HepG2 (cell line): ENCODE results near the gene THRAP3. TPM values are rescaled to one million over a fixed set of nuclear protein-coding genes. Genes with fewer than 3 reads are reported as not detected.

ENCODE experiments used
- EEA1 ChIP-seq: sonication (generic); formaldehyde crosslinking; IDR thresholded peaks from 2 replicates; pipeline ENCODE4 v1.5.1; 2020; ENCODE audit warnings: mild to moderate bottlenecking, missing genetic modification reagents, borderline replicate concordance
- FLYWCH1 ChIP-seq: sonication (generic); formaldehyde crosslinking; IDR thresholded peaks from 2 replicates; pipeline ENCODE4 v1.8.1; 2023; ENCODE audit warnings: mild to moderate bottlenecking, missing genetic modification reagents
- FOSL1 ChIP-seq: sonication (generic); formaldehyde crosslinking; IDR thresholded peaks from 2 replicates; pipeline ENCODE4 v1.9.0; 2021; ENCODE audit warnings: missing genetic modification reagents, borderline replicate concordance
- NAIF1 ChIP-seq: sonication (generic); formaldehyde crosslinking; IDR thresholded peaks from 2 replicates; pipeline ENCODE4 v1.5.0; 2020; ENCODE audit warnings: mild to moderate bottlenecking, missing genetic modification reagents, borderline replicate concordance
- RBM39 ChIP-seq: fragments of 200-400 bp; formaldehyde crosslinking; IDR thresholded peaks from one replicate; pipeline ENCODE4 v1.6.1; 2018; ENCODE audit warnings: antibody characterized with exemption, mild to moderate bottlenecking, low read depth, low read length; ENCODE audit not compliant: poor library complexity, severe bottlenecking
- REL ChIP-seq: sonication (generic); formaldehyde crosslinking; conservative IDR thresholded peaks from 2 replicates; pipeline ENCODE4 v1.8.0; 2022; ENCODE audit warnings: mild to moderate bottlenecking, missing genetic modification reagents, moderate library complexity
- SALL1 ChIP-seq: sonication (generic); formaldehyde crosslinking; IDR thresholded peaks from 2 replicates; pipeline ENCODE4 v1.8.0; 2022; ENCODE audit warnings: mild to moderate bottlenecking, missing genetic modification reagents
- ZMYM4 ChIP-seq: sonication (generic); formaldehyde crosslinking; IDR thresholded peaks from 2 replicates; pipeline ENCODE4 v1.8.1; 2023; ENCODE audit warnings: mild to moderate bottlenecking, missing genetic modification reagents
- ZNF3 ChIP-seq: IDR thresholded peaks from 2 replicates; pipeline ENCODE4 v1.7.0; 2017; ENCODE audit warnings: inconsistent platforms
- ZNF430 ChIP-seq: sonication (generic); formaldehyde crosslinking; IDR thresholded peaks from 2 replicates; pipeline ENCODE4 v1.9.0; 2021; ENCODE audit warnings: mild to moderate bottlenecking, missing genetic modification reagents
- ZNF83 ChIP-seq: sonication (generic); formaldehyde crosslinking; IDR thresholded peaks from 2 replicates; pipeline ENCODE4 v1.4.0; 2020; ENCODE audit warnings: missing genetic modification reagents, mild to moderate bottlenecking, borderline replicate concordance
- polyA plus RNA-seq, 8 experiments: library from polyadenylated mRNA; depleted of rRNA in 3 of 8; stranded (reverse) in 7 of 8; unstranded in 1 of 8; fragments of >200 nt; fragmentation: Illumina TruSeq in 4 of 8; extraction: Trizol in 4 of 8; gene quantifications; 2 replicates each; pipeline versions ENCODE4 v1.2.1 to v1.2.3, GENCODE V29; 2011 to 2016; ENCODE audit warnings: low read depth in 4 of 8, missing spikeins in 1 of 8, mixed read lengths in 1 of 8; ENCODE audit not compliant: insufficient read depth in 1 of 8
- total RNA-seq, 5 experiments: library from RNA; depleted of rRNA; stranded (reverse); fragments of >200 nt; fragmentation: Illumina TruSeq; extraction: Trizol; gene quantifications; 2 replicates each; pipeline ENCODE4 v1.2.3, GENCODE V29; 2016; ENCODE audit warnings: low read depth in 1 of 5
- TF ChIP-seq, protein P1 (sequence below): sonication (generic); formaldehyde crosslinking; IDR thresholded peaks from 2 replicates; pipeline ENCODE4 v1.8.1; 2022; ENCODE audit warnings: low read depth, mild to moderate bottlenecking, missing genetic modification reagents
- TF ChIP-seq, protein P2 (sequence below): sonication (generic); formaldehyde crosslinking; IDR thresholded peaks from 2 replicates; pipeline ENCODE4 v1.9.0; 2021; ENCODE audit warnings: mild to moderate bottlenecking, missing genetic modification reagents
- TF ChIP-seq, protein P3 (sequence below): sonication (generic); formaldehyde crosslinking; IDR thresholded peaks from 2 replicates; pipeline ENCODE4 v1.4.0; 2020; ENCODE audit warnings: missing genetic modification reagents, borderline replicate concordance

The THRAP3 gene
- total and polyA plus RNA-seq, 2 of the 13 experiments (the other 11 are each of a cell fraction or from before 2014, with no cell fraction given): 45.0 to 92.6 TPM

DNA sequence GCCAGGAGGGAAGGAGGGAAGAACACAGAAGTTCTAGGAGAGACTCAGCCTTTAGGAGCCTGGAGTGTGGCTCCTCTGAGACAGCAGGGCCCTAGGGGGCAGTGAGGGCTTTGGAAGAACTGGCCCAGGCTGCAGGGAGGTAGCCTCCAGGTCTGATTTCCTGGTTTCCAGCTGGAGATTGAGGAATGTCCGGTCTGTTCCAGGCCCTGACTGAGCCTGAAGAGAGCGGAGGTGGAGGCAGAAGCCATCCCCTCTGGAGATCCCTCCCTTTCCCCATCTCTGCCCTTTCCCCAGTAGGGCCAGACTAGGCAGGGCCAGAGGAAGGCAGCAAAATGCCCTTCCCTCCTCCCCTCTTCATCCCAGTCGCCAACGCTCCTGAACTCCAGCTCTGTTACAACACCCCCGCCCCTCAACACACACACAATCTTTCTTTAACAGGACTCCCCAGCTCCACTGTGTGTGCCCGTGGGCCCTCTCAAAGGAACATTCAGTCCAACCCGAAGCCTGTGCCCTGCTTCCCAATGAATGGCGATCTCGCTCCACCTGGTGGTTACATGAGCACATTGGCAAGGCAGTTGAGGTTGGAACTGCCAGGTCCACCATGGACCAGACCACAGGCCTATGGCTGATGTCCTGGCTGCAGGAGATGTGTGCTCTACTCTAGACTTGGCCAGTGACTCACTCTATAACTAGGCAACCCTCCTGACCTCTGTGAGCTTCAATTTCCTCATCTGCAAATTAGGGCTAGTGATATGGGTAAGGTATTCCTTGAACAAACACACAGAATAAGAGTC, 36.2 kb upstream of the THRAP3 start (continued):
- TF ChIP-seq, protein P1, sequence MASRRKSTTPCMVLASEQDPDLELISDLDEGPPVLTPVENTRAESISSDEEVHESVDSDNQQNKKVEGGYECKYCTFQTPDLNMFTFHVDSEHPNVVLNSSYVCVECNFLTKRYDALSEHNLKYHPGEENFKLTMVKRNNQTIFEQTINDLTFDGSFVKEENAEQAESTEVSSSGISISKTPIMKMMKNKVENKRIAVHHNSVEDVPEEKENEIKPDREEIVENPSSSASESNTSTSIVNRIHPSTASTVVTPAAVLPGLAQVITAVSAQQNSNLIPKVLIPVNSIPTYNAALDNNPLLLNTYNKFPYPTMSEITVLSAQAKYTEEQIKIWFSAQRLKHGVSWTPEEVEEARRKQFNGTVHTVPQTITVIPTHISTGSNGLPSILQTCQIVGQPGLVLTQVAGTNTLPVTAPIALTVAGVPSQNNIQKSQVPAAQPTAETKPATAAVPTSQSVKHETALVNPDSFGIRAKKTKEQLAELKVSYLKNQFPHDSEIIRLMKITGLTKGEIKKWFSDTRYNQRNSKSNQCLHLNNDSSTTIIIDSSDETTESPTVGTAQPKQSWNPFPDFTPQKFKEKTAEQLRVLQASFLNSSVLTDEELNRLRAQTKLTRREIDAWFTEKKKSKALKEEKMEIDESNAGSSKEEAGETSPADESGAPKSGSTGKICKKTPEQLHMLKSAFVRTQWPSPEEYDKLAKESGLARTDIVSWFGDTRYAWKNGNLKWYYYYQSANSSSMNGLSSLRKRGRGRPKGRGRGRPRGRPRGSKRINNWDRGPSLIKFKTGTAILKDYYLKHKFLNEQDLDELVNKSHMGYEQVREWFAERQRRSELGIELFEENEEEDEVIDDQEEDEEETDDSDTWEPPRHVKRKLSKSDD (CRISPR knock-in tag): no peak
- TF ChIP-seq ZNF83 (CRISPR knock-in tag) (no peak), NAIF1 (CRISPR knock-in tag) (no peak), ZNF430 (CRISPR knock-in tag) (no peak), REL (no peak), ZMYM4 (peak; percentile 37; the same call in 1 of the 2 replicates), FOSL1 (no peak), ZNF3 (no peak), FLYWCH1 (no peak), RBM39 (no peak), SALL1 (CRISPR knock-in tag) (peak; percentile 75), EEA1 (CRISPR knock-in tag) (no peak)
- TF ChIP-seq, protein P2, sequence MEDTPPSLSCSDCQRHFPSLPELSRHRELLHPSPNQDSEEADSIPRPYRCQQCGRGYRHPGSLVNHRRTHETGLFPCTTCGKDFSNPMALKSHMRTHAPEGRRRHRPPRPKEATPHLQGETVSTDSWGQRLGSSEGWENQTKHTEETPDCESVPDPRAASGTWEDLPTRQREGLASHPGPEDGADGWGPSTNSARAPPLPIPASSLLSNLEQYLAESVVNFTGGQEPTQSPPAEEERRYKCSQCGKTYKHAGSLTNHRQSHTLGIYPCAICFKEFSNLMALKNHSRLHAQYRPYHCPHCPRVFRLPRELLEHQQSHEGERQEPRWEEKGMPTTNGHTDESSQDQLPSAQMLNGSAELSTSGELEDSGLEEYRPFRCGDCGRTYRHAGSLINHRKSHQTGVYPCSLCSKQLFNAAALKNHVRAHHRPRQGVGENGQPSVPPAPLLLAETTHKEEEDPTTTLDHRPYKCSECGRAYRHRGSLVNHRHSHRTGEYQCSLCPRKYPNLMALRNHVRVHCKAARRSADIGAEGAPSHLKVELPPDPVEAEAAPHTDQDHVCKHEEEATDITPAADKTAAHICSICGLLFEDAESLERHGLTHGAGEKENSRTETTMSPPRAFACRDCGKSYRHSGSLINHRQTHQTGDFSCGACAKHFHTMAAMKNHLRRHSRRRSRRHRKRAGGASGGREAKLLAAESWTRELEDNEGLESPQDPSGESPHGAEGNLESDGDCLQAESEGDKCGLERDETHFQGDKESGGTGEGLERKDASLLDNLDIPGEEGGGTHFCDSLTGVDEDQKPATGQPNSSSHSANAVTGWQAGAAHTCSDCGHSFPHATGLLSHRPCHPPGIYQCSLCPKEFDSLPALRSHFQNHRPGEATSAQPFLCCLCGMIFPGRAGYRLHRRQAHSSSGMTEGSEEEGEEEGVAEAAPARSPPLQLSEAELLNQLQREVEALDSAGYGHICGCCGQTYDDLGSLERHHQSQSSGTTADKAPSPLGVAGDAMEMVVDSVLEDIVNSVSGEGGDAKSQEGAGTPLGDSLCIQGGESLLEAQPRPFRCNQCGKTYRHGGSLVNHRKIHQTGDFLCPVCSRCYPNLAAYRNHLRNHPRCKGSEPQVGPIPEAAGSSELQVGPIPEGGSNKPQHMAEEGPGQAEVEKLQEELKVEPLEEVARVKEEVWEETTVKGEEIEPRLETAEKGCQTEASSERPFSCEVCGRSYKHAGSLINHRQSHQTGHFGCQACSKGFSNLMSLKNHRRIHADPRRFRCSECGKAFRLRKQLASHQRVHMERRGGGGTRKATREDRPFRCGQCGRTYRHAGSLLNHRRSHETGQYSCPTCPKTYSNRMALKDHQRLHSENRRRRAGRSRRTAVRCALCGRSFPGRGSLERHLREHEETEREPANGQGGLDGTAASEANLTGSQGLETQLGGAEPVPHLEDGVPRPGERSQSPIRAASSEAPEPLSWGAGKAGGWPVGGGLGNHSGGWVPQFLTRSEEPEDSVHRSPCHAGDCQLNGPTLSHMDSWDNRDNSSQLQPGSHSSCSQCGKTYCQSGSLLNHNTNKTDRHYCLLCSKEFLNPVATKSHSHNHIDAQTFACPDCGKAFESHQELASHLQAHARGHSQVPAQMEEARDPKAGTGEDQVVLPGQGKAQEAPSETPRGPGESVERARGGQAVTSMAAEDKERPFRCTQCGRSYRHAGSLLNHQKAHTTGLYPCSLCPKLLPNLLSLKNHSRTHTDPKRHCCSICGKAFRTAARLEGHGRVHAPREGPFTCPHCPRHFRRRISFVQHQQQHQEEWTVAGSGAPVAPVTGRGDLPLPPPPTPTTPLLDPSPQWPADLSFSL (CRISPR knock-in tag): no peak
- TF ChIP-seq, protein P3, sequence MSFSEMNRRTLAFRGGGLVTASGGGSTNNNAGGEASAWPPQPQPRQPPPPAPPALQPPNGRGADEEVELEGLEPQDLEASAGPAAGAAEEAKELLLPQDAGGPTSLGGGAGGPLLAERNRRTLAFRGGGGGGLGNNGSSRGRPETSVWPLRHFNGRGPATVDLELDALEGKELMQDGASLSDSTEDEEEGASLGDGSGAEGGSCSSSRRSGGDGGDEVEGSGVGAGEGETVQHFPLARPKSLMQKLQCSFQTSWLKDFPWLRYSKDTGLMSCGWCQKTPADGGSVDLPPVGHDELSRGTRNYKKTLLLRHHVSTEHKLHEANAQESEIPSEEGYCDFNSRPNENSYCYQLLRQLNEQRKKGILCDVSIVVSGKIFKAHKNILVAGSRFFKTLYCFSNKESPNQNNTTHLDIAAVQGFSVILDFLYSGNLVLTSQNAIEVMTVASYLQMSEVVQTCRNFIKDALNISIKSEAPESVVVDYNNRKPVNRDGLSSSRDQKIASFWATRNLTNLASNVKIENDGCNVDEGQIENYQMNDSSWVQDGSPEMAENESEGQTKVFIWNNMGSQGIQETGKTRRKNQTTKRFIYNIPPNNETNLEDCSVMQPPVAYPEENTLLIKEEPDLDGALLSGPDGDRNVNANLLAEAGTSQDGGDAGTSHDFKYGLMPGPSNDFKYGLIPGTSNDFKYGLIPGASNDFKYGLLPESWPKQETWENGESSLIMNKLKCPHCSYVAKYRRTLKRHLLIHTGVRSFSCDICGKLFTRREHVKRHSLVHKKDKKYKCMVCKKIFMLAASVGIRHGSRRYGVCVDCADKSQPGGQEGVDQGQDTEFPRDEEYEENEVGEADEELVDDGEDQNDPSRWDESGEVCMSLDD (CRISPR knock-in tag): no peak
